Keratinocyte (primary cell): ENCODE measurements around the gene ZNF346. TPM values are rescaled to one million over a fixed set of nuclear protein-coding genes. Genes with fewer than 3 reads are reported as not detected.
A peak's percentile ranks its signal among the peaks of the same experiment; 100 is the strongest.

ENCODE experiments used
- DNase-seq: peaks from one replicate; pipeline ENCODE4 v3.0.0-alpha.2; 2011; ENCODE audit warnings: low read depth, missing footprints, low spot score
- FAIRE-seq: peaks from 2 replicates; lab custom pipeline; 2011; peaks lifted over from hg19 to GRCh38; lab: Jason Lieb, UNC
- H2AFZ ChIP-seq: 2 replicates; pipeline ENCODE4 v1.6.0; 2012; ENCODE audit warnings: low read length, control low read depth, inconsistent platforms; ENCODE audit not compliant: control insufficient read depth
- H3K27ac ChIP-seq: 2 replicates; pipeline ENCODE4 v1.5.1; 2011; ENCODE audit warnings: low read length; ENCODE audit not compliant: control insufficient read depth, insufficient read depth
- H3K27me3 ChIP-seq: 3 replicates; pipeline ENCODE4 v1.6.0; 2011; ENCODE audit warnings: low read length; ENCODE audit not compliant: control insufficient read depth, insufficient read depth; ENCODE audit errors: extremely low read depth
- H3K36me3 ChIP-seq, 2 experiments: 2 replicates in 1 of 2; 3 replicates in 1 of 2; pipeline ENCODE4 v1.5.1; 2011; ENCODE audit warnings: low read length in 2 of 2, mild to moderate bottlenecking in 1 of 2; ENCODE audit not compliant: control insufficient read depth in 2 of 2, insufficient read depth in 2 of 2; ENCODE audit errors: extremely low read depth in 1 of 2
- H3K4me1 ChIP-seq: 3 replicates; pipeline ENCODE4 v1.5.1; 2011; ENCODE audit warnings: low read length; ENCODE audit not compliant: control insufficient read depth, insufficient read depth; ENCODE audit errors: extremely low read depth
- H3K4me2 ChIP-seq: 3 replicates; pipeline ENCODE4 v1.6.0; 2011; ENCODE audit warnings: low read depth, low read length; ENCODE audit not compliant: control insufficient read depth, insufficient read depth; ENCODE audit errors: extremely low read depth
- H3K4me3 ChIP-seq, 3 experiments: fragments of 200-600 bp in 1 of 3; sonication (generic) in 1 of 3; 2 replicates in 2 of 3; 3 replicates in 1 of 3; pipeline ENCODE4 v1.5.1; 2011 to 2016; ENCODE audit warnings: low read length in 3 of 3, mild to moderate bottlenecking in 3 of 3, control low read depth in 2 of 3, inconsistent platforms in 1 of 3, low read depth in 1 of 3, mixed read lengths in 1 of 3, mixed run types in 1 of 3, moderate library complexity in 1 of 3; ENCODE audit not compliant: control insufficient read depth in 2 of 3, insufficient read depth in 2 of 3; ENCODE audit errors: extremely low read depth in 1 of 3
- H3K79me2 ChIP-seq: 2 replicates; pipeline ENCODE4 v1.6.0; 2012; ENCODE audit warnings: low read length; ENCODE audit not compliant: control insufficient read depth, insufficient read depth
- H3K9ac ChIP-seq: 3 replicates; pipeline ENCODE4 v1.6.0; 2011; ENCODE audit warnings: low read length; ENCODE audit not compliant: control insufficient read depth, insufficient read depth; ENCODE audit errors: extremely low read depth
- H3K9me1 ChIP-seq: 3 replicates; pipeline ENCODE4 v1.6.0; 2011; ENCODE audit warnings: low read length; ENCODE audit not compliant: control insufficient read depth, insufficient read depth; ENCODE audit errors: extremely low read depth
- H3K9me3 ChIP-seq: 2 replicates; pipeline ENCODE4 v1.5.1; 2012; ENCODE audit warnings: low read depth, low read length; ENCODE audit not compliant: control insufficient read depth
- H4K20me1 ChIP-seq: 3 replicates; pipeline ENCODE4 v1.6.0; 2011; ENCODE audit warnings: low read length; ENCODE audit not compliant: control insufficient read depth, insufficient read depth; ENCODE audit errors: extremely low read depth
- EZH2 ChIP-seq: IDR thresholded peaks from one replicate; pipeline ENCODE4 v1.6.1; 2012; ENCODE audit warnings: inconsistent platforms, mild to moderate bottlenecking, low read length, moderate library complexity
- dilution Hi-C: fragments of 300-500 bp; cut with MboI; formaldehyde crosslinking; loops from one replicate; pipeline ENCODE4 v1.7.0; 2020; ENCODE audit warnings: low sequenced_read_pairs; ENCODE audit not compliant: extremely low pct_ligation_motif_present
- polyA plus RNA-seq, 5 experiments: library from polyadenylated mRNA; depleted of rRNA in 3 of 5; stranded (reverse) in 3 of 5; stranded (forward) in 1 of 5; unstranded in 1 of 5; fragments of >200 nt; gene quantifications; 1 replicate in 1 of 5; 2 replicates in 3 of 5; 3 replicates in 1 of 5; pipeline versions ENCODE4 v1.2.1 to v1.2.3, GENCODE V29; 2011 to 2012; ENCODE audit warnings: missing spikeins in 2 of 5, low read depth in 1 of 5, low replicate concordance in 1 of 5
- TF ChIP-seq, protein P1 (sequence below), 3 experiments: IDR thresholded peaks in 1 of 3; conservative IDR thresholded peaks in 1 of 3; optimal IDR thresholded peaks in 1 of 3; 2 replicates in 2 of 3; 3 replicates in 1 of 3; pipeline versions ENCODE3 to v1.5.1; 2011; ENCODE audit warnings: low read length in 3 of 3, mild to moderate bottlenecking in 3 of 3, moderate library complexity in 2 of 3, control low read depth in 1 of 3, inconsistent platforms in 1 of 3; ENCODE audit not compliant: insufficient read depth in 2 of 3; ENCODE audit errors: extremely low read depth in 1 of 3

Gene ZNF346
- polyA plus RNA-seq, 1 donor (not counting 4 experiments of a cell fraction or from before 2014, with no cell fraction given), result 9.5 TPM

DNA sequence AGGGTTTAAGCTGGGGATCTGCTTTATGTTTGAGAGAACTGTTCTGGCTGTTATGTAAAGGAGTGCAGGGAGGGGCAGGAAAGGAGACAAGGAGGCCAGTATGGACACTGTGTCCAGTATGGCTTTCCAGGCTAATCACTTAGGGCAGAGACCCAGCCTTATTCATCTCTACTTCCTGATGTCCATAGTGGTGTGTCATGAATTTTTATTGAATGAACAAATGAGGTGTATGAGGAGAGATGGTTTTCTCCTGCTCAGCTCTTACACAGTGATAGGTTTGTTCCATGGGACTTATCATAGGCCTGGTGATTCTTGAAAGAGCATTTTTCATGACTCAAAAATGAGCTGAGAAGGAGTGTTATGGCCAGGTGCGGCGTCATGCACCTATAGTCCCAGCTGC is 43.7 kb downstream of the ZNF346 start:
- H3K9me1 ChIP-seq, result no peaks in the 10 kb centered on the region
- H3K27me3 ChIP-seq, result no peaks in the 10 kb centered on the region
- H3K4me2 ChIP-seq, result no peak overlapping the region
- no peaks in the 10 kb centered on the region for H4K20me1 ChIP-seq
- H2AFZ ChIP-seq, result no peak overlapping the region
- H3K9ac ChIP-seq, result no peak overlapping the region
- DNase-seq, result no peak
- H3K4me1 ChIP-seq, result peaks cover 14% of the 10 kb centered on the region
- no peak overlapping the region for H3K27ac ChIP-seq
- no peak overlapping the region for H3K4me3 ChIP-seq
- H3K9me3 ChIP-seq, result no peaks in the 10 kb centered on the region
- TF ChIP-seq, protein P1, sequence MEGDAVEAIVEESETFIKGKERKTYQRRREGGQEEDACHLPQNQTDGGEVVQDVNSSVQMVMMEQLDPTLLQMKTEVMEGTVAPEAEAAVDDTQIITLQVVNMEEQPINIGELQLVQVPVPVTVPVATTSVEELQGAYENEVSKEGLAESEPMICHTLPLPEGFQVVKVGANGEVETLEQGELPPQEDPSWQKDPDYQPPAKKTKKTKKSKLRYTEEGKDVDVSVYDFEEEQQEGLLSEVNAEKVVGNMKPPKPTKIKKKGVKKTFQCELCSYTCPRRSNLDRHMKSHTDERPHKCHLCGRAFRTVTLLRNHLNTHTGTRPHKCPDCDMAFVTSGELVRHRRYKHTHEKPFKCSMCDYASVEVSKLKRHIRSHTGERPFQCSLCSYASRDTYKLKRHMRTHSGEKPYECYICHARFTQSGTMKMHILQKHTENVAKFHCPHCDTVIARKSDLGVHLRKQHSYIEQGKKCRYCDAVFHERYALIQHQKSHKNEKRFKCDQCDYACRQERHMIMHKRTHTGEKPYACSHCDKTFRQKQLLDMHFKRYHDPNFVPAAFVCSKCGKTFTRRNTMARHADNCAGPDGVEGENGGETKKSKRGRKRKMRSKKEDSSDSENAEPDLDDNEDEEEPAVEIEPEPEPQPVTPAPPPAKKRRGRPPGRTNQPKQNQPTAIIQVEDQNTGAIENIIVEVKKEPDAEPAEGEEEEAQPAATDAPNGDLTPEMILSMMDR (optimal IDR thresholded peaks at IDR 0.05 in 1 of 3, IDR thresholded peaks at IDR 0.05 in 1 of 3, conservative IDR thresholded peaks at IDR 0.05 in 1 of 3; ENCODE audit: extremely low read depth in 1 of 3, insufficient read depth in 2 of 3, low read length in 3 of 3), result no peak
- no peak for TF ChIP-seq EZH2
- no peak for FAIRE-seq
- dilution Hi-C loops, result no loop called here
- peaks cover 6 to 7% of the 10 kb centered on the region in 2 experiments for H3K36me3 ChIP-seq
- H3K79me2 ChIP-seq, result no peaks in the 10 kb centered on the region

DNA sequence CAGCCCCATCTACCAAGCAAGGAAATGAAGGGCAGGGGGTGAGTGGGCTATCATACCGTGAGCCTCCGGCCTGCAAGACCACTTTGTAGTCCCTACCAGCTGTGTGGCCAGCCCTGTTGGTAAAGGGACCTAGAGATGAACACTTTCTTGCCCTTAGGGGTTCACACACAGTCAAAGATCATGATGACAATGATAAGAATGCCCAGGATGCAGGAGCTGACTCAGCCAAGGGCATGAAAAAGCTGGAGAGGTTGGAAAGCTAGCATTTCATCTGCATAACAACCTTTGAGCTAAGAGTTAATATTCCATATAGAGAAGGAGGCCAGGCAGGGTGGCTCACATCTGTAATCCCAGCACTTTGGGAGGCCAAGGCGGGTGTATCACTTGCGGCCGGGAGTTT is 45.0 kb downstream of the ZNF346 start:
- Histone ChIP-seq H3K36me3 (peaks cover 6 to 7% of the 10 kb centered on the region in 2 experiments), H3K4me3 (no peak overlapping the region), H4K20me1 (no peaks in the 10 kb centered on the region), H2AFZ (no peak overlapping the region), H3K9me3 (no peaks in the 10 kb centered on the region), H3K79me2 (no peaks in the 10 kb centered on the region), H3K27me3 (no peaks in the 10 kb centered on the region), H3K4me2 (no peak overlapping the region), H3K9ac (no peak overlapping the region), H3K9me1 (no peaks in the 10 kb centered on the region), H3K27ac (no peak overlapping the region), H3K4me1 (peaks cover 14% of the 10 kb centered on the region)
- dilution Hi-C loops, result no loop called here
- FAIRE-seq, result peak; percentile 9
- TF ChIP-seq, protein P1 (optimal IDR thresholded peaks at IDR 0.05 in 1 of 3, IDR thresholded peaks at IDR 0.05 in 1 of 3, conservative IDR thresholded peaks at IDR 0.05 in 1 of 3; ENCODE audit: extremely low read depth in 1 of 3, insufficient read depth in 2 of 3, low read length in 3 of 3), result no peak
- TF ChIP-seq EZH2, result no peak
- DNase-seq, result no peak
